Pancreas (tissue), 10 donors: ENCODE results near the gene RAET1E. TPM values are rescaled to one million over a fixed set of nuclear protein-coding genes. Genes with fewer than 3 reads are reported as not detected.

Source experiments
- ATAC-seq, 4 donors: fragments of 200-7000 bp; cut with Tn5 transposase; one replicate each; pipeline versions ENCODE4 v1.8.0 to v1.9.1; 2020; ENCODE audit warnings: mild to moderate bottlenecking in 4 of 4, moderate library complexity in 4 of 4
- DNase-seq, 6 donors: peaks; one replicate each; pipeline ENCODE4 v3.0.0-alpha.2; 2020
- FAIRE-seq: peaks from 2 replicates; lab custom pipeline; 2012; peaks lifted over from hg19 to GRCh38; lab: Jason Lieb, UNC
- H3K27ac ChIP-seq, 4 donors: fragments of 200-600 bp; sonication (generic); 1 replicate in 3 of 4; 2 replicates in 1 of 4; pipeline versions ENCODE4 v1.5.0 to v1.8.0; 2020
- H3K27me3 ChIP-seq, 4 donors: fragments of 200-600 bp; one replicate each; pipeline ENCODE4 v1.8.0; 2021
- H3K36me3 ChIP-seq, 3 donors: fragments of 200-600 bp; sonication (generic) in 1 of 3; one replicate each; pipeline versions ENCODE4 v1.5.0 to v1.8.0; 2020 to 2021
- H3K4me1 ChIP-seq, 3 donors: fragments of 200-600 bp; one replicate each; pipeline ENCODE4 v1.8.0; 2021
- H3K4me3 ChIP-seq, 4 donors: fragments of 200-600 bp; sonication (generic) in 2 of 4; one replicate each; pipeline versions ENCODE4 v1.5.0 to v1.8.0; 2020 to 2021
- H3K9me3 ChIP-seq, 4 donors: fragments of 200-600 bp; one replicate each; pipeline ENCODE4 v1.8.0; 2021
- WGBS, 2 donors: extraction: QIAGEN DNeasy Blood & Tissue Kit; methylation state at CpG; one replicate each; pipeline ENCODE4 v1.1.7; 2013; 5-methylcytosine and 5-hydroxymethylcytosine counted together
- intact Hi-C, 3 donors: fragments of 100-400 bp; cut with DNase I; formaldehyde crosslinking; loops; one replicate each; pipeline versions ENCODE4 v1.11.1 to v1.14.2; 2022
- polyA plus RNA-seq, 2 donors: library from polyadenylated mRNA; stranded (reverse); fragments of 200-250 nt; gene quantifications; one replicate each; pipeline ENCODE4 v1.2.3, GENCODE V29; 2013
- total RNA-seq, 6 donors: library from RNA; stranded (reverse); fragmentation: NEBNext Ultra II Directional in 4 of 6; extraction: Animal tissue kit (Norgen Biotek cat#: 25700) in 4 of 6; gene quantifications; one replicate each; pipeline versions ENCODE4 v1.2.1 to v1.2.4, GENCODE V29; 2021 to 2023
- TF ChIP-seq, protein P1 (sequence below), 4 donors: fragments of 200-600 bp; sonication (generic) in 3 of 4; IDR thresholded peaks; one replicate each; pipeline versions ENCODE4 v1.5.0 to v1.8.0; 2021; ENCODE audit warnings: antibody characterized with exemption in 4 of 4
- donor health status: healthy with polysubstance abuse.
- donor health status: DM: no; HTN: no; CAD: no; lungs with moderate emphysema.
- donor health status: DM: no; HTN: no; CAD: no.
- donor health status: control.
- donor health status: control.
- donor health status: Bipolar disorder and iron deficiency.
- donor health status: DM: yes; HTN: yes; CAD: no.
- donor health status: DM: no; HTN: no; CAD: no.
- donor health status: DM: no; HTN: no; CAD: no.
- donor health status: DM: yes; HTN: yes; CAD: no.

The RAET1E gene
- total and polyA plus RNA-seq, 8 donors: 0.09 TPM; not detected in 7

DNA sequence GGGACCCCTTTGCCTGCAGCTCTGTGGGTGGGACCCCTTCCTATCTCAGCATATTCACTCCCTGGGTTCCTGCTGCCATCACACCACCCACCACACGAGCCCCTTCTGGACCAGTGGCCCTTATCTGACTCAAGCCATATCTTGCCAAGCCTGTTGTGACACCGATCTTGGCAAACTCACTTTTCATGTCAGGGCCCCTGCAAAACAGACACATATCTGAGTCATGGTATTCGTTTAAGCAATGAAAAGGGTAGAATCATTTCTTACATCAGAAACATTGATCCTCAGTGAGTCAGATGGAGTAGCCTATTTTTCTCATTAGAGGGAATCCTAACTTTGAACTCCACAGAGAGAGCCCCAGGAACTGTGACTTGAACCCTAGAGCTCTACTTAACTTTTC lies 10.6 kb downstream of the RAET1E start:
- DNase-seq (no peak), FAIRE-seq (no peak), ATAC-seq (peak in 1 of 4 donors; percentile 31)
- Histone ChIP-seq H3K27me3 (no peaks in the 10 kb centered on the region), H3K9me3 (no peaks in the 10 kb centered on the region), H3K4me1 (no peaks in the 10 kb centered on the region), H3K27ac (no peak overlapping the region), H3K36me3 (no peaks in the 10 kb centered on the region), H3K4me3 (no peak overlapping the region)
- 66 to 70% methylated on average over 3 of the region's 3 CpGs for WGBS, 2 donors
- intact Hi-C loops: no loop called here
- TF ChIP-seq, protein P1, sequence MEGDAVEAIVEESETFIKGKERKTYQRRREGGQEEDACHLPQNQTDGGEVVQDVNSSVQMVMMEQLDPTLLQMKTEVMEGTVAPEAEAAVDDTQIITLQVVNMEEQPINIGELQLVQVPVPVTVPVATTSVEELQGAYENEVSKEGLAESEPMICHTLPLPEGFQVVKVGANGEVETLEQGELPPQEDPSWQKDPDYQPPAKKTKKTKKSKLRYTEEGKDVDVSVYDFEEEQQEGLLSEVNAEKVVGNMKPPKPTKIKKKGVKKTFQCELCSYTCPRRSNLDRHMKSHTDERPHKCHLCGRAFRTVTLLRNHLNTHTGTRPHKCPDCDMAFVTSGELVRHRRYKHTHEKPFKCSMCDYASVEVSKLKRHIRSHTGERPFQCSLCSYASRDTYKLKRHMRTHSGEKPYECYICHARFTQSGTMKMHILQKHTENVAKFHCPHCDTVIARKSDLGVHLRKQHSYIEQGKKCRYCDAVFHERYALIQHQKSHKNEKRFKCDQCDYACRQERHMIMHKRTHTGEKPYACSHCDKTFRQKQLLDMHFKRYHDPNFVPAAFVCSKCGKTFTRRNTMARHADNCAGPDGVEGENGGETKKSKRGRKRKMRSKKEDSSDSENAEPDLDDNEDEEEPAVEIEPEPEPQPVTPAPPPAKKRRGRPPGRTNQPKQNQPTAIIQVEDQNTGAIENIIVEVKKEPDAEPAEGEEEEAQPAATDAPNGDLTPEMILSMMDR (IDR thresholded peaks at IDR 0.05): no peak

DNA sequence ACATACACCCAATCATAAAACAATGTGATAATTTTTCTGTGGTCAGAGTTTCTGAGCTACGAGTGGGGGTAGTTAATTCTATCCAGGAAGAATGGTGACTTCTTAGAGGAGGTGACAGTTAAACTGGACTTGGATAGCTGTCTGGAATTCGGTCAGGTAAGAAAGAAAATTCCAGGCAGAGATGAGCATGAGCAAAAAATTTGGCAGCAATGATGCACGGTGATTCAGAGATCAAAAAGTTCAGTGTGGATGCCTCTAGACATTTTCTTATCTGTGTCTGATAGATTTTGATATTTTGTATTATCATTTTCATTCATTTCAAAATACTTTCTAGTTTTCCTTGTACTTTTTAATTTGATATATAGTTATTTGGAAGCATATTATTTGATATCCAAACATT lies 12.0 kb downstream of the RAET1E start:
- no peaks in the 10 kb centered on the region for H3K9me3 ChIP-seq
- H3K27me3 ChIP-seq: no peaks in the 10 kb centered on the region
- WGBS, 2 donors: 81 to 93% methylated on average over 3 of the region's 3 CpGs
- no peaks in the 10 kb centered on the region for H3K36me3 ChIP-seq
- no peak for FAIRE-seq
- TF ChIP-seq, protein P1 (IDR thresholded peaks at IDR 0.05): no peak
- no peak overlapping the region for H3K4me3 ChIP-seq
- no peak overlapping the region for H3K27ac ChIP-seq
- H3K4me1 ChIP-seq: no peaks in the 10 kb centered on the region
- DNase-seq: no peak
- intact Hi-C loops: no loop called here
- no peak for ATAC-seq

DNA sequence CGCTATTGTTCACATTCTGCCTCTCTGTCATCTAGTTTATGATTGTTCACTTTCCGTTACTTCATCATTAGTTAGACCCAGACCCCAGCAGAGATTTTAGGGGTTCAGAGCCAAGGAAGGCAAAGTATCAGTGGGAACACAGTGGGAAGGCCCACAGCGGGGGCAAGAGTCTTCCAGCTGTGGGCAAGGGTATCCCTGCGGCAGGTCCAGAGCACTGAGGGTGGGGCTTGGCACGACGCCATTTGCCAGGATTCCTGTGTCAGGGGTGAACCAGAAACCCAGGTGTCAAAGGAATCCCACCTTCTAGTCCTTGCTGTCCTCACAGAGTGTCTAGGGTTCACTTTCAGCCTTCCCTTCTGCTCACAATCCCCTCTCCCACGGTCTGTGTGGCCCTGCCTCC lies 13.3 kb downstream of the RAET1E start:
- no peak overlapping the region for H3K4me3 ChIP-seq
- DNase-seq (no peak), FAIRE-seq (no peak), ATAC-seq (no peak)
- TF ChIP-seq, protein P1 (IDR thresholded peaks at IDR 0.05): no peak
- no peaks in the 10 kb centered on the region for H3K9me3 ChIP-seq
- no peaks in the 10 kb centered on the region for H3K36me3 ChIP-seq
- H3K27me3 ChIP-seq: no peaks in the 10 kb centered on the region
- no peaks in the 10 kb centered on the region for H3K4me1 ChIP-seq
- H3K27ac ChIP-seq: no peak overlapping the region
- intact Hi-C loops: no loop called here
- 73 to 76% methylated on average over 7 of the region's 7 CpGs for WGBS, 2 donors

DNA sequence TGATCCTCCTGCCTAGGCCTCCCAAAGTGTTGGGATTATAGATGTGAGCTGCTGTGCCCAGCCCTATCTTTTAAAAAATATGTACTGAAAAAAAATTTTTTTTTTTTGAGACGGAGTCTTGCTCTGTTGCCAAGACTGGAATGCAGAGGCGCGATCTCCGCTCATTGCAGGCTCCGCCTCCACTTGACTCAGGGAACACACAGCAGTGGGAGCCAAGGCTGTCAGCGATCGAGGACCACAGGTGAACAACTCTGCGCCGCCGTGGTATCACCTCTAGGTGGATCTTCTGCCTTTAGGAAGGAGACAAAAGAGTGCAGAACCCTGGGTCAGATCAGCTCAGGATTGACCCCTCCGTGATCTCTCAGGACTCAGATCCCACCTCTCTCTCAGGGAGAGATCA lies 13.7 kb downstream of the RAET1E start:
- H3K4me3 ChIP-seq: no peak overlapping the region
- intact Hi-C loops: no loop called here
- no peaks in the 10 kb centered on the region for H3K36me3 ChIP-seq
- FAIRE-seq (no peak), DNase-seq (no peak), ATAC-seq (peak in 3 of 4 donors; percentile 67 to 84 (median 72))
- TF ChIP-seq, protein P1 (IDR thresholded peaks at IDR 0.05): no peak
- no peaks in the 10 kb centered on the region for H3K9me3 ChIP-seq
- H3K27me3 ChIP-seq: no peaks in the 10 kb centered on the region
- H3K4me1 ChIP-seq: no peaks in the 10 kb centered on the region
- 45 to 56% methylated on average over 11 of the region's 11 CpGs for WGBS, 2 donors
- no peak overlapping the region for H3K27ac ChIP-seq

DNA sequence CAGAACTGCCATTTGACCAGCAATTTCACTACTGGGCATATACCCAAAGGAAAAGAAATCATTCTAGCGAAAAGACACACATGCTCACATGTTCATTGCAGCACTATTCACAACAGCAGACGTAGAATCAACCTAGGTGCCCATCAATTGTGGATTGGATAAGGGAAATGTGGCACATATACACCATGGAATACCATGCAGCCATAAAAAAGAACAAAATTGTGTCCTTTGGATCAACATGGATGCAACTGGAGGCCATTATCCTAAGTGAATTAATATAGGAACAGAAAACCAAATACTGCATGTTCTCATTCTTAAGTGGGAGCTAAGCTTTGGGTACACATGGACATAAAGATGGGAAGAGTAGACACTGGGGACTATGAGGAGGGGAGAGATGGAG lies 16.1 kb downstream of the RAET1E start:
- intact Hi-C loops: no loop called here

More for the DNA sequence above, 16.1 kb downstream of the RAET1E start:
- H3K9me3 ChIP-seq: no peaks in the 10 kb centered on the region
- FAIRE-seq (no peak), DNase-seq (no peak), ATAC-seq (no peak)
- WGBS, 2 donors: 94 to 99% methylated on average over 2 of the region's 2 CpGs
- H3K4me3 ChIP-seq: no peak overlapping the region
- H3K27me3 ChIP-seq: no peaks in the 10 kb centered on the region
- no peaks in the 10 kb centered on the region for H3K4me1 ChIP-seq
- no peaks in the 10 kb centered on the region for H3K36me3 ChIP-seq
- TF ChIP-seq, protein P1 (IDR thresholded peaks at IDR 0.05): no peak
- no peak overlapping the region for H3K27ac ChIP-seq
